ENCODE results near the gene NAA60.
A peak's percentile ranks its signal among the peaks of the same experiment; 100 is the strongest.

NAA60 gene

DNA sequence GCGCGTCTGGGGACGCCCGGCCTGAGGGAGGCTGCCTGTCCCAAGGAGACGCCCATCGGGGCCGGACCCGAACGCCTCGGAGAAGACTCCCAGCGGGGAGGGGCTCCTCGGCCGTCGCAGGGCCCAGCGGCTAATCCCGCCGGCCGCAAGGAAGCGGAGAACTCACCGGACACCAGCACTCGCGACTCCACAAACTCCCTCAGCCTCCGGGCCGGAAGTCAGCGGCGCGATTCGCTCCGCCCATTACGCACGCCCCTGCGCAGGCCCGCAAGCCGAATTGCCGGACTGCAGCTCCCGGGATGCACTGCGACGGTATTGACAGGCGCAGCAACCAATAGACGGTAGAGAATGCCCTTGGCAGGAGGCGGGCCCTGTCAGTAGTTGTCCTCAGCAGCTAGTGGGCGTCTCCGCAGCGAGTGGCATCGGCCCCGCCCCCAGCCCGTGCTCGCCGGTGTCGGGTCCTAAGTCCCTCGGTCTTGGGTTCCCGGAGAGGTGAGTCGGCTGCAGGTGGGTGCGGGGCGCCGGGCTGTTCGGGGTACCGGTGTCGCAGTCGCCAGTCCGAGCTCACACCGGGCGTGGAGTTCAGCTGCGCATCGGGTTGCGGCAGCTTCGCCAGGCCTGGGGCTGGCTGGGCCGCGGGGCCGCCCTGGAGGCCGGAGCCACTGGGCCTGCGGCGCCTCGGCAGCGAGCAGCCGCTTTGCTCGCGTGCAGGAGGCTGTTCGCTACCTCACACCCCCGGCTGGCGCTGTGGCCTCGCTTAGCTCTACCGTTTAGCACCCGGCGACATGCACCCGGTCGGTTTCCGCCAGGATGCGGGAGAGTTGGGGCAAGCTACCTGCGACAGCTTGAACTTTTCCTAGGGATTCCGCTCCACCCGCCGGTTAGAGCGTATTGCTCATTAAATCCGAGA lies 42.4 kb upstream of the NAA60 start, which contains the start of the genes ZNF174 and ZSCAN32 (continued):
- TF ChIP-seq ZNF518A (tag by site-specific recombination; conservative IDR thresholded peaks at IDR 0.05; ENCODE audit: low read depth) (peak; percentile 27; the same call in 1 of the 2 replicates), SP2 (tag by site-specific recombination; IDR thresholded peaks at IDR 0.05) (peak; percentile 100), MZF1 (tag by site-specific recombination; IDR thresholded peaks at IDR 0.05; ENCODE audit: borderline replicate concordance) (peak; percentile 17; the same call in 1 of the 2 replicates), ZNF501 (tag by site-specific recombination; IDR thresholded peaks at IDR 0.05) (peak; percentile 45), OSR2 (tag by site-specific recombination; IDR thresholded peaks at IDR 0.05) (no peak), MYNN (tag by site-specific recombination; IDR thresholded peaks at IDR 0.05; ENCODE audit: borderline replicate concordance) (0 out of 2 replicates have a peak, but pooled peaks have one; percentile 36), ZNF26 (tag by site-specific recombination; IDR thresholded peaks at IDR 0.05) (no peak), ZFP69B (tag by site-specific recombination; IDR thresholded peaks at IDR 0.05) (peak; percentile 10; the same call in 1 of the 2 replicates), CTCF (tag by site-specific recombination; IDR thresholded peaks at IDR 0.05) (peak; percentile 70), ZBTB17 (tag by site-specific recombination; IDR thresholded peaks at IDR 0.05) (peak; percentile 96), KLF10 (tag by site-specific recombination; IDR thresholded peaks at IDR 0.05) (peak; percentile 84), ZXDB (tag by site-specific recombination; IDR thresholded peaks at IDR 0.05) (peak; percentile 100)
- TF ChIP-seq, protein P1, sequence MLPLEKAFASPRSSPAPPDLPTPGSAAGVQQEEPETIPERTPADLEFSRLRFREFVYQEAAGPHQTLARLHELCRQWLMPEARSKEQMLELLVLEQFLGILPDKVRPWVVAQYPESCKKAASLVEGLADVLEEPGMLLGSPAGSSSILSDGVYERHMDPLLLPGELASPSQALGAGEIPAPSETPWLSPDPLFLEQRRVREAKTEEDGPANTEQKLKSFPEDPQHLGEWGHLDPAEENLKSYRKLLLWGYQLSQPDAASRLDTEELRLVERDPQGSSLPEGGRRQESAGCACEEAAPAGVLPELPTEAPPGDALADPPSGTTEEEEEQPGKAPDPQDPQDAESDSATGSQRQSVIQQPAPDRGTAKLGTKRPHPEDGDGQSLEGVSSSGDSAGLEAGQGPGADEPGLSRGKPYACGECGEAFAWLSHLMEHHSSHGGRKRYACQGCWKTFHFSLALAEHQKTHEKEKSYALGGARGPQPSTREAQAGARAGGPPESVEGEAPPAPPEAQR (tag by site-specific recombination; IDR thresholded peaks at IDR 0.05): peak; percentile 72; the same call in 1 of the 2 replicates
- TF ChIP-seq, protein P2, sequence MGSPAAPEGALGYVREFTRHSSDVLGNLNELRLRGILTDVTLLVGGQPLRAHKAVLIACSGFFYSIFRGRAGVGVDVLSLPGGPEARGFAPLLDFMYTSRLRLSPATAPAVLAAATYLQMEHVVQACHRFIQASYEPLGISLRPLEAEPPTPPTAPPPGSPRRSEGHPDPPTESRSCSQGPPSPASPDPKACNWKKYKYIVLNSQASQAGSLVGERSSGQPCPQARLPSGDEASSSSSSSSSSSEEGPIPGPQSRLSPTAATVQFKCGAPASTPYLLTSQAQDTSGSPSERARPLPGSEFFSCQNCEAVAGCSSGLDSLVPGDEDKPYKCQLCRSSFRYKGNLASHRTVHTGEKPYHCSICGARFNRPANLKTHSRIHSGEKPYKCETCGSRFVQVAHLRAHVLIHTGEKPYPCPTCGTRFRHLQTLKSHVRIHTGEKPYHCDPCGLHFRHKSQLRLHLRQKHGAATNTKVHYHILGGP (tag by site-specific recombination; IDR thresholded peaks at IDR 0.05): no peak
- TF ChIP-seq, protein P3, sequence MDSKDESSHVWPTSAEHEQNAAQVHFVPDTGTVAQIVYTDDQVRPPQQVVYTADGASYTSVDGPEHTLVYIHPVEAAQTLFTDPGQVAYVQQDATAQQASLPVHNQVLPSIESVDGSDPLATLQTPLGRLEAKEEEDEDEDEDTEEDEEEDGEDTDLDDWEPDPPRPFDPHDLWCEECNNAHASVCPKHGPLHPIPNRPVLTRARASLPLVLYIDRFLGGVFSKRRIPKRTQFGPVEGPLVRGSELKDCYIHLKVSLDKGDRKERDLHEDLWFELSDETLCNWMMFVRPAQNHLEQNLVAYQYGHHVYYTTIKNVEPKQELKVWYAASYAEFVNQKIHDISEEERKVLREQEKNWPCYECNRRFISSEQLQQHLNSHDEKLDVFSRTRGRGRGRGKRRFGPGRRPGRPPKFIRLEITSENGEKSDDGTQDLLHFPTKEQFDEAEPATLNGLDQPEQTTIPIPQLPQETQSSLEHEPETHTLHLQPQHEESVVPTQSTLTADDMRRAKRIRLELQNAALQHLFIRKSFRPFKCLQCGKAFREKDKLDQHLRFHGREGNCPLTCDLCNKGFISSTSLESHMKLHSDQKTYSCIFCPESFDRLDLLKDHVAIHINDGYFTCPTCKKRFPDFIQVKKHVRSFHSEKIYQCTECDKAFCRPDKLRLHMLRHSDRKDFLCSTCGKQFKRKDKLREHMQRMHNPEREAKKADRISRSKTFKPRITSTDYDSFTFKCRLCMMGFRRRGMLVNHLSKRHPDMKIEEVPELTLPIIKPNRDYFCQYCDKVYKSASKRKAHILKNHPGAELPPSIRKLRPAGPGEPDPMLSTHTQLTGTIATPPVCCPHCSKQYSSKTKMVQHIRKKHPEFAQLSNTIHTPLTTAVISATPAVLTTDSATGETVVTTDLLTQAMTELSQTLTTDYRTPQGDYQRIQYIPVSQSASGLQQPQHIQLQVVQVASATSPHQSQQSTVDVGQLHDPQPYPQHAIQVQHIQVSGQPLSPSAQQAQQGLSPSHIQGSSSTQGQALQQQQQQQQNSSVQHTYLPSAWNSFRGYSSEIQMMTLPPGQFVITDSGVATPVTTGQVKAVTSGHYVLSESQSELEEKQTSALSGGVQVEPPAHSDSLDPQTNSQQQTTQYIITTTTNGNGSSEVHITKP (tag by site-specific recombination; IDR thresholded peaks at IDR 0.05): peak; percentile 89
- TF ChIP-seq, protein P4, sequence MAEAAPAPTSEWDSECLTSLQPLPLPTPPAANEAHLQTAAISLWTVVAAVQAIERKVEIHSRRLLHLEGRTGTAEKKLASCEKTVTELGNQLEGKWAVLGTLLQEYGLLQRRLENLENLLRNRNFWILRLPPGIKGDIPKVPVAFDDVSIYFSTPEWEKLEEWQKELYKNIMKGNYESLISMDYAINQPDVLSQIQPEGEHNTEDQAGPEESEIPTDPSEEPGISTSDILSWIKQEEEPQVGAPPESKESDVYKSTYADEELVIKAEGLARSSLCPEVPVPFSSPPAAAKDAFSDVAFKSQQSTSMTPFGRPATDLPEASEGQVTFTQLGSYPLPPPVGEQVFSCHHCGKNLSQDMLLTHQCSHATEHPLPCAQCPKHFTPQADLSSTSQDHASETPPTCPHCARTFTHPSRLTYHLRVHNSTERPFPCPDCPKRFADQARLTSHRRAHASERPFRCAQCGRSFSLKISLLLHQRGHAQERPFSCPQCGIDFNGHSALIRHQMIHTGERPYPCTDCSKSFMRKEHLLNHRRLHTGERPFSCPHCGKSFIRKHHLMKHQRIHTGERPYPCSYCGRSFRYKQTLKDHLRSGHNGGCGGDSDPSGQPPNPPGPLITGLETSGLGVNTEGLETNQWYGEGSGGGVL (tag by site-specific recombination; IDR thresholded peaks at IDR 0.05): 0 out of 2 replicates have a peak, but pooled peaks have one; percentile 37

All from HEK293 (cell line).